GM12878 (cell line): Measurements from ENCODE around the gene CD200R1. TPM values are rescaled to one million over a fixed set of nuclear protein-coding genes. Genes with fewer than 3 reads are reported as not detected.

Experiments used
- ATAC-seq: fragments of 200-7000 bp; cut with Tn5 transposase; 3 replicates; pipeline ENCODE4 v1.9.1; 2020; ENCODE audit warnings: mild to moderate bottlenecking, moderate library complexity
- BruUV-seq: library from RNA; stranded (reverse); fragments of 400-500 nt; replicated peaks from 2 replicates; lab custom pipeline; 2021; lab: Mats Ljungman, UMichigan
- CTCF ChIA-PET: fragments of 300-600 bp; sonication (Branson Sonifier 250); formaldehyde crosslinking; extraction: SDS; loops from one replicate; lab custom pipeline; 2021; ENCODE audit warnings: inconsistent platforms; lab: Yijun Ruan, JAX
- POLR2A ChIA-PET: fragments of 350-600 bp; formaldehyde crosslinking; extraction: SDS; loops from one replicate; lab custom pipeline; 2021; ENCODE audit warnings: inconsistent platforms; lab: Charles Lee
- RAD21 ChIA-PET: fragments of 300-600 bp; sonication (Branson Sonifier 250); formaldehyde crosslinking; loops from one replicate; lab custom pipeline; 2023; ENCODE audit warnings: antibody characterized with exemption; ENCODE audit not compliant: unreplicated experiment; lab: Charles Lee
- SMC1A ChIA-PET: fragments of 300-600 bp; sonication (Branson Sonifier 250); formaldehyde crosslinking; loops from one replicate; lab custom pipeline; 2023; ENCODE audit not compliant: unreplicated experiment, uncharacterized antibody; lab: Charles Lee
- DNase-seq: peaks from one replicate; pipeline ENCODE4 v3.0.0-alpha.2; 2011; ENCODE audit warnings: low read depth, low spot score
- FAIRE-seq: peaks from 3 replicates; lab custom pipeline; 2011; peaks lifted over from hg19 to GRCh38; lab: Jason Lieb, UNC
- H2AFZ ChIP-seq: 2 replicates; pipeline ENCODE4 v1.6.0; 2011; ENCODE audit warnings: low read depth, low read length, control low read depth; ENCODE audit not compliant: control insufficient read depth
- H3K27ac ChIP-seq: 2 replicates; pipeline ENCODE4 v1.5.1; 2011; ENCODE audit warnings: control low read depth; ENCODE audit not compliant: control insufficient read depth, insufficient read depth
- H3K27me3 ChIP-seq, 2 experiments: replicated peaks in 1 of 2; 2 replicates each; pipeline versions ENCODE4 v1.6.0 to v1.6.1; 2011; ENCODE audit warnings: low read length in 1 of 2; ENCODE audit not compliant: control insufficient read depth in 2 of 2, insufficient read depth in 2 of 2
- H3K36me3 ChIP-seq, 2 experiments: 2 replicates each; pipeline ENCODE4 v1.5.1; 2011; ENCODE audit warnings: low read length in 1 of 2; ENCODE audit not compliant: control insufficient read depth in 2 of 2, insufficient read depth in 2 of 2
- H3K4me1 ChIP-seq: 2 replicates; pipeline ENCODE4 v1.6.1; 2011; ENCODE audit warnings: mild to moderate bottlenecking, low read length, moderate library complexity, mixed read lengths; ENCODE audit not compliant: control insufficient read depth, insufficient read depth
- H3K4me2 ChIP-seq: 2 replicates; pipeline ENCODE4 v1.6.0; 2011; ENCODE audit warnings: control low read depth; ENCODE audit not compliant: control insufficient read depth, insufficient read depth
- H3K4me3 ChIP-seq: fragments of 200-600 bp; sonication (generic); 2 replicates; pipeline ENCODE4 v1.5.1; 2016
- H3K79me2 ChIP-seq: 2 replicates; pipeline ENCODE4 v1.6.0; 2011; ENCODE audit warnings: low read length; ENCODE audit not compliant: control insufficient read depth, insufficient read depth
- H3K9ac ChIP-seq: 2 replicates; pipeline ENCODE4 v1.8.0; 2011; ENCODE audit warnings: low read length, control low read depth, mixed read lengths; ENCODE audit not compliant: control insufficient read depth, insufficient read depth
- H3K9me3 ChIP-seq: replicated peaks from 3 replicates; pipeline ENCODE4 v1.5.1; 2011; ENCODE audit warnings: mild to moderate bottlenecking, low read length; ENCODE audit not compliant: control insufficient read depth, insufficient read depth
- H4K20me1 ChIP-seq: 2 replicates; pipeline ENCODE4 v1.6.0; 2011; ENCODE audit not compliant: control insufficient read depth, insufficient read depth
- BACH1 ChIP-seq: fragments of 450-650 bp; IDR thresholded peaks from 2 replicates; pipeline ENCODE4 v1.6.1; 2017; ENCODE audit warnings: mild to moderate bottlenecking, borderline replicate concordance
- MYB ChIP-seq: fragments of 150-350 bp; IDR thresholded peaks from 2 replicates; pipeline ENCODE4 v1.6.1; 2014; ENCODE audit warnings: mild to moderate bottlenecking, low read depth, low read length, borderline replicate concordance
- MYC ChIP-seq: IDR thresholded peaks from 2 replicates; pipeline ENCODE4 v1.6.1; 2011; ENCODE audit warnings: mild to moderate bottlenecking, low read length, moderate library complexity, inconsistent platforms; ENCODE audit not compliant: insufficient read depth, insufficient replicate concordance, insufficient read length, severe bottlenecking
- NR2C1 ChIP-seq: fragments of 450-650 bp; IDR thresholded peaks from 2 replicates; pipeline ENCODE4 v1.6.1; 2017; ENCODE audit warnings: antibody characterized with exemption, mild to moderate bottlenecking, moderate library complexity
- RELA ChIP-seq: fragments of 450-650 bp; IDR thresholded peaks from 2 replicates; pipeline ENCODE4 v1.8.0; 2014; ENCODE audit warnings: borderline replicate concordance; ENCODE audit not compliant: partially characterized antibody
- SMC3 ChIP-seq: IDR thresholded peaks from 2 replicates; pipeline ENCODE4 v1.6.1; 2011; ENCODE audit warnings: low read length, improper control_type of control experiment, borderline replicate concordance
- SUZ12 ChIP-seq: fragments of 200-600 bp; sonication (generic); IDR thresholded peaks from one replicate; pipeline ENCODE4 v1.6.1; 2018; ENCODE audit warnings: antibody characterized with exemption, mild to moderate bottlenecking; ENCODE audit not compliant: unreplicated experiment
- TCF12 ChIP-seq: IDR thresholded peaks from 2 replicates; pipeline ENCODE4 v1.6.1; 2011; ENCODE audit warnings: low read depth, mild to moderate bottlenecking, low read length
- WGBS: methylation state at CpG from one replicate; pipeline ENCODE4 v1.1.6; 2016; ENCODE audit warnings: low lambda C conversion rate; ENCODE audit not compliant: insufficient replicate concordance, insufficient coverage; ENCODE audit errors: missing lambda C conversion rate; 5-methylcytosine and 5-hydroxymethylcytosine counted together
- in situ Hi-C: fragments of 300-500 bp; cut with MboI; formaldehyde crosslinking; loops from 9 replicates; pipeline ENCODE4 v1.14.3; 2018; ENCODE audit warnings: mixed read lengths
- intact Hi-C: fragments of 100-400 bp; cut with micrococcal nuclease; formaldehyde crosslinking; loops from one replicate; pipeline ENCODE4 v1.14.2; 2022; ENCODE audit not compliant: unreplicated experiment
- polyA plus RNA-seq, 11 experiments: library from polyadenylated mRNA; depleted of rRNA in 4 of 11; unstranded in 6 of 11; stranded (reverse) in 5 of 11; fragments of >200 nt; fragmentation: Nextera tagmentation in 4 of 11; fragmentation: Illumina TruSeq in 1 of 11; extraction: Ambion mirVana in 4 of 11; extraction: Trizol in 1 of 11; gene quantifications; 1 replicate in 1 of 11; 2 replicates in 10 of 11; pipeline versions ENCODE4 v1.2.1 to v1.2.3, GENCODE V29; 2011 to 2016; ENCODE audit warnings: inconsistent platforms in 2 of 11, missing spikeins in 2 of 11, low read depth in 1 of 11
- total RNA-seq, 4 experiments: library from RNA; depleted of rRNA in 3 of 4; stranded (reverse); fragments of >200 nt in 3 of 4; fragmentation: Illumina TruSeq in 1 of 4; extraction: Trizol in 1 of 4; gene quantifications; 2 replicates each; pipeline versions ENCODE4 v1.2.1 to v1.2.3, GENCODE V29; 2013 to 2021
- TF ChIP-seq, protein P1 (sequence below): IDR thresholded peaks from 2 replicates; pipeline ENCODE4 v1.6.1; 2011; ENCODE audit warnings: low read depth, low read length, improper control_type of control experiment, borderline replicate concordance
- TF ChIP-seq, protein P2 (sequence below): fragments of 450-650 bp; IDR thresholded peaks from 2 replicates; pipeline ENCODE4 v1.6.1; 2018; ENCODE audit warnings: mild to moderate bottlenecking, low read depth, moderate library complexity; ENCODE audit not compliant: partially characterized antibody
- TF ChIP-seq, protein P3 (sequence below): fragments of 450-650 bp; conservative IDR thresholded peaks from 2 replicates; pipeline ENCODE4 v1.6.1; 2017; ENCODE audit warnings: mild to moderate bottlenecking, moderate library complexity
- TF ChIP-seq, protein P4 (sequence below): IDR thresholded peaks from 2 replicates; pipeline ENCODE4 v1.6.1; 2011; ENCODE audit warnings: low read depth, mild to moderate bottlenecking, low read length, moderate library complexity, borderline replicate concordance; ENCODE audit errors: extremely low read depth
- TF ChIP-seq, protein P5 (sequence below): IDR thresholded peaks from 2 replicates; pipeline ENCODE4 v1.6.1; 2012; ENCODE audit warnings: low read depth, low read length, improper control_type of control experiment
- TF ChIP-seq, protein P6 (sequence below): IDR thresholded peaks from 2 replicates; pipeline ENCODE4 v1.6.1; 2012; ENCODE audit warnings: low read depth, low read length, improper control_type of control experiment

CD200R1 gene
- total and polyA plus RNA-seq, 10 of the 15 experiments (the other 5 are each of a cell fraction or from before 2014, with no cell fraction given) = 0.15 to 1.1 (median 0.88) TPM

DNA sequence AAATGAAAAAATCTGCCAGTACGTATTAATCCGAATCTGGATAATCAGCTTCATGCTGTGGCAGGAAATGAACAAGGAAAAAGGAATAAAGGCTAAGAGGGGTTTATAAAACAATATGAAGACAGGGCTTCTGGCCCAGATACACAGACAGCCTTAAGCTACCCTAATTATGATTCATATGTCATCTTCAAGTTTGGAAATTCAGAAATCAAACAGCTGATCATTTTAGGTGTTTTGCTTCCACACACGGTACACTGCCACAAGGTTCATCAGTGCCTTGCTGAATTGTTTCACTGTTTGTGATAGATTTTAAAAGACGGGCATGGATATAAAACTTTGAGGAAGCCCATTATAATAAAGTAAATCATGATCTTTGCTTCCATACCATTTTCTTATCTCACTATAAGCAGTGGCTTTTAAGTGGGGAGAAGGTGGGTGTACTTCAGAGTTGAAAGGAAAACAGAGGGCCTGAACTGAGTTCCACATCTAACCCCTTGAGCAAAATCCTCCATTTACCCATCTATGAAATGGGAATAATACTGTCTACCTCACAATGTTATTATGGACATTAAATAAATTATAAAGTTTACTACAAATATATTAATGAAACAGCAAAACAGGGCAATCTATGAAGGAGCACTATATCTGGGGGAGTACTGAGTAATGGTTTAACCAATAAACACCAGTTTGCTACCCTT is 31.6 kb upstream of the CD200R1 start (continued):
- TF ChIP-seq, protein P1, sequence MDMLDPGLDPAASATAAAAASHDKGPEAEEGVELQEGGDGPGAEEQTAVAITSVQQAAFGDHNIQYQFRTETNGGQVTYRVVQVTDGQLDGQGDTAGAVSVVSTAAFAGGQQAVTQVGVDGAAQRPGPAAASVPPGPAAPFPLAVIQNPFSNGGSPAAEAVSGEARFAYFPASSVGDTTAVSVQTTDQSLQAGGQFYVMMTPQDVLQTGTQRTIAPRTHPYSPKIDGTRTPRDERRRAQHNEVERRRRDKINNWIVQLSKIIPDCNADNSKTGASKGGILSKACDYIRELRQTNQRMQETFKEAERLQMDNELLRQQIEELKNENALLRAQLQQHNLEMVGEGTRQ = no peak
- TF ChIP-seq, protein P2, sequence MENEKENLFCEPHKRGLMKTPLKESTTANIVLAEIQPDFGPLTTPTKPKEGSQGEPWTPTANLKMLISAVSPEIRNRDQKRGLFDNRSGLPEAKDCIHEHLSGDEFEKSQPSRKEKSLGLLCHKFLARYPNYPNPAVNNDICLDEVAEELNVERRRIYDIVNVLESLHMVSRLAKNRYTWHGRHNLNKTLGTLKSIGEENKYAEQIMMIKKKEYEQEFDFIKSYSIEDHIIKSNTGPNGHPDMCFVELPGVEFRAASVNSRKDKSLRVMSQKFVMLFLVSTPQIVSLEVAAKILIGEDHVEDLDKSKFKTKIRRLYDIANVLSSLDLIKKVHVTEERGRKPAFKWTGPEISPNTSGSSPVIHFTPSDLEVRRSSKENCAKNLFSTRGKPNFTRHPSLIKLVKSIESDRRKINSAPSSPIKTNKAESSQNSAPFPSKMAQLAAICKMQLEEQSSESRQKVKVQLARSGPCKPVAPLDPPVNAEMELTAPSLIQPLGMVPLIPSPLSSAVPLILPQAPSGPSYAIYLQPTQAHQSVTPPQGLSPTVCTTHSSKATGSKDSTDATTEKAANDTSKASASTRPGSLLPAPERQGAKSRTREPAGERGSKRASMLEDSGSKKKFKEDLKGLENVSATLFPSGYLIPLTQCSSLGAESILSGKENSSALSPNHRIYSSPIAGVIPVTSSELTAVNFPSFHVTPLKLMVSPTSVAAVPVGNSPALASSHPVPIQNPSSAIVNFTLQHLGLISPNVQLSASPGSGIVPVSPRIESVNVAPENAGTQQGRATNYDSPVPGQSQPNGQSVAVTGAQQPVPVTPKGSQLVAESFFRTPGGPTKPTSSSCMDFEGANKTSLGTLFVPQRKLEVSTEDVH = no peak
- TF ChIP-seq MYC (no peak), SUZ12 (no peak), SMC3 (no peak), BACH1 (no peak), NR2C1 (no peak)

DNA sequence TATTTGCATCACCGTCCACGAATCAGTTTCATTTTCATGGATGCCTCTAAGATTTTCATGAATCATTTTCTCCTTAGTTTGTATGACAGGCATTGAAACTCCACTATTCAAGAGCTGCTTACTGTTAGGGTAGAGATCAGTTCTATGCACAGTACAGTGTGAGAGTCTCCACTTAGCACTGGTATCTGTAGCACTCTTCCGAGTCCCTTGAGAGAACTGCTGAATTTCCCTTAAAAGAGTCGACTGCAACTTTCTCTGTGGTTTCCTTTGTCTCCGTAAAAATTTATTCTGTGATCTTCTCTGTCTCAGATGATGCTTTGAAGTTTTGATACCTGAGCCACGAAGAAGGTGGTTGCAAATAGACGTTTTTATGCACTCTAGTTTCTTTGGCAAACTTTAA is 30.7 kb upstream of the CD200R1 start:
- H3K9ac ChIP-seq = no peak overlapping the region
- RAD21 ChIA-PET = no interaction called here
- H3K4me3 ChIP-seq = no peak overlapping the region
- H3K4me2 ChIP-seq = no peak overlapping the region
- SMC1A ChIA-PET = interaction anchor here (0.9 kb wide), 1 partner anchor 10 kb away, joined by 6 read pairs; no protein-coding TSS in a partner anchor
- no peak overlapping the region for H2AFZ ChIP-seq
- intact Hi-C loops = no loop called here
- H3K36me3 ChIP-seq = peaks cover 4 to 37% of the 10 kb centered on the region in 2 experiments
- CTCF ChIA-PET = interaction anchor here (0.7 kb wide), 1 partner anchor 270 kb away, joined by 3 read pairs; no protein-coding TSS in a partner anchor
- H3K79me2 ChIP-seq = no peaks in the 10 kb centered on the region; the same call in none of the 2 replicates
- ATAC-seq = no peak
- H3K27me3 ChIP-seq = no peaks in the 10 kb centered on the region
- no peak overlapping the region for H3K27ac ChIP-seq
- 0 out of 2 replicates have a peak, but pooled peaks cover 3% of the 10 kb centered on the region for H3K4me1 ChIP-seq
- no peak for DNase-seq
- no TSS peak for BruUV-seq
- POLR2A ChIA-PET = no interaction called here
- H3K9me3 ChIP-seq = no peaks in the 10 kb centered on the region
- in situ Hi-C loops = no loop called here
- WGBS = 82% methylated on average over 6 of the region's 7 CpGs
- H4K20me1 ChIP-seq = no peaks in the 10 kb centered on the region
- FAIRE-seq = no peak
- TF ChIP-seq, protein P3, sequence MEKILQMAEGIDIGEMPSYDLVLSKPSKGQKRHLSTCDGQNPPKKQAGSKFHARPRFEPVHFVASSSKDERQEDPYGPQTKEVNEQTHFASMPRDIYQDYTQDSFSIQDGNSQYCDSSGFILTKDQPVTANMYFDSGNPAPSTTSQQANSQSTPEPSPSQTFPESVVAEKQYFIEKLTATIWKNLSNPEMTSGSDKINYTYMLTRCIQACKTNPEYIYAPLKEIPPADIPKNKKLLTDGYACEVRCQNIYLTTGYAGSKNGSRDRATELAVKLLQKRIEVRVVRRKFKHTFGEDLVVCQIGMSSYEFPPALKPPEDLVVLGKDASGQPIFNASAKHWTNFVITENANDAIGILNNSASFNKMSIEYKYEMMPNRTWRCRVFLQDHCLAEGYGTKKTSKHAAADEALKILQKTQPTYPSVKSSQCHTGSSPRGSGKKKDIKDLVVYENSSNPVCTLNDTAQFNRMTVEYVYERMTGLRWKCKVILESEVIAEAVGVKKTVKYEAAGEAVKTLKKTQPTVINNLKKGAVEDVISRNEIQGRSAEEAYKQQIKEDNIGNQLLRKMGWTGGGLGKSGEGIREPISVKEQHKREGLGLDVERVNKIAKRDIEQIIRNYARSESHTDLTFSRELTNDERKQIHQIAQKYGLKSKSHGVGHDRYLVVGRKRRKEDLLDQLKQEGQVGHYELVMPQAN = no peak
- TF ChIP-seq, protein P4, sequence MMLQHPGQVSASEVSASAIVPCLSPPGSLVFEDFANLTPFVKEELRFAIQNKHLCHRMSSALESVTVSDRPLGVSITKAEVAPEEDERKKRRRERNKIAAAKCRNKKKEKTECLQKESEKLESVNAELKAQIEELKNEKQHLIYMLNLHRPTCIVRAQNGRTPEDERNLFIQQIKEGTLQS = no peak
- TF ChIP-seq, protein P5, sequence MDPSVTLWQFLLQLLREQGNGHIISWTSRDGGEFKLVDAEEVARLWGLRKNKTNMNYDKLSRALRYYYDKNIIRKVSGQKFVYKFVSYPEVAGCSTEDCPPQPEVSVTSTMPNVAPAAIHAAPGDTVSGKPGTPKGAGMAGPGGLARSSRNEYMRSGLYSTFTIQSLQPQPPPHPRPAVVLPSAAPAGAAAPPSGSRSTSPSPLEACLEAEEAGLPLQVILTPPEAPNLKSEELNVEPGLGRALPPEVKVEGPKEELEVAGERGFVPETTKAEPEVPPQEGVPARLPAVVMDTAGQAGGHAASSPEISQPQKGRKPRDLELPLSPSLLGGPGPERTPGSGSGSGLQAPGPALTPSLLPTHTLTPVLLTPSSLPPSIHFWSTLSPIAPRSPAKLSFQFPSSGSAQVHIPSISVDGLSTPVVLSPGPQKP = no peak
- TF ChIP-seq RELA (no peak), MYB (no peak), TCF12 (no peak)
- TF ChIP-seq, protein P6, sequence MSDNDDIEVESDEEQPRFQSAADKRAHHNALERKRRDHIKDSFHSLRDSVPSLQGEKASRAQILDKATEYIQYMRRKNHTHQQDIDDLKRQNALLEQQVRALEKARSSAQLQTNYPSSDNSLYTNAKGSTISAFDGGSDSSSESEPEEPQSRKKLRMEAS = no peak
